Measurements from ENCODE around the gene UNC93B1. TPM values are rescaled to one million over a fixed set of nuclear protein-coding genes. Genes with fewer than 3 reads are reported as not detected.
"Not testable (repeated sequence)": the region's sequence is repeated elsewhere in the genome, so short reads cannot be mapped to it uniquely, and the experiment has no call there.

The UNC93B1 gene
- total RNA-seq, 1 donor from 2014 or later: 30.4 TPM

GRCh38 chr11:67947785-67948184, 56.1 kb downstream of the UNC93B1 start:
- DNase-seq (ENCODE audit: extremely low read depth, low read depth, low spot score): not testable (repeated sequence)

GRCh38 chr11:67946403-67946802, 57.5 kb downstream of the UNC93B1 start:
- DNase-seq (ENCODE audit: extremely low read depth, low read depth, low spot score): not testable (repeated sequence)

GRCh38 chr11:67943406-67943805, 60.5 kb downstream of the UNC93B1 start:
- DNase-seq (ENCODE audit: extremely low read depth, low read depth, low spot score): not testable (repeated sequence)

Other genes starting within 250 kb of the UNC93B1 start
- 2.2 and 2.9 TPM in 2 replicates for gene ALDH3B1, start 6.2 kb upstream of the UNC93B1 start, total RNA-seq
- 197 and 240 TPM in 2 replicates for gene NDUFS8, start 26.6 kb upstream of the UNC93B1 start, total RNA-seq
- 118 and 168 TPM in 2 replicates for gene TCIRG1, start 34.9 kb upstream of the UNC93B1 start, total RNA-seq
- 31.0 and 45.6 TPM in 2 replicates for gene CHKA, start 117.3 kb upstream of the UNC93B1 start, total RNA-seq
- gene KMT5B, start 209.2 kb upstream of the UNC93B1 start, total RNA-seq: 16.9 and 27.9 TPM in 2 replicates

All from glomerular endothelial cell (primary cell).